Cardiac atrium fibroblast (primary cell): ENCODE data around the gene SNCA. TPM values are rescaled to one million over a fixed set of nuclear protein-coding genes. Genes with fewer than 3 reads are reported as not detected.

Experiments
- total RNA-seq: library from RNA; depleted of rRNA; stranded (reverse); fragments of >200 nt; gene quantifications from 2 replicates; pipeline ENCODE4 v1.2.3, GENCODE V29; 2015

SNCA gene
- total RNA-seq: not detected in 2 replicates

DNA sequence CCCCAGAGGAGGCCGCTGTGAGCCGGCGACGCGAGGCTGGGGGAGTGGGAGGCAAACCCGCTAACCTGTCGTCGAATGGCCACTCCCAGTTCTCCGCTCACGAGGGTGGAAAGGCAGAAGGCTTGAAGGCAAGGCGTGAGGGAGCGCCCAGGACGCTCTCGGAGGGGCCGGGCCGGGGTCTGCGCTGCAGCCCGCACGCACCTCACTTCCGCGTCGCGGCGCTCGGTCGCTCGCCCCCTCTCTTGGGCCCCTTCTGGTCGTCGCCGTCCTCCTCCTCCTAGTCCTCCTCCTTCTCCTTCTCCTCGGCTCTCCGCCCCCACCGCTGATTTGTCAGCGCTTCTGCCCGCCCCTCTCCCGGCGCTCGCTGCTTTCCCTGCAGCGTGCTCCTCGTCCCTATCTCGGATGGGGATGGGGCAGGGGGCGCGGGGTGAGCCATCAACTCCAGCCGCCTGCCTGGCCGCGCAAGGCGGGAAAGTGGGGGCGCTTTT lies at the start of gene SNCA:
Gene SNCA (minus strand): TSS at position 265 of the 488 bp plus-strand sequence. CDS start 1,494 bp downstream, outside the sequence.

Other genes starting within 250 kb of the SNCA start
- gene MMRN1, start 57.7 kb upstream of the SNCA start, total RNA-seq: 0.65 and 2.0 TPM in 2 replicates